ENCODE results near the gene LARP1.
"Not testable (repeated sequence)": the region's sequence is repeated elsewhere in the genome, so short reads cannot be mapped to it uniquely, and the experiment has no call there.

The LARP1 gene

DNA sequence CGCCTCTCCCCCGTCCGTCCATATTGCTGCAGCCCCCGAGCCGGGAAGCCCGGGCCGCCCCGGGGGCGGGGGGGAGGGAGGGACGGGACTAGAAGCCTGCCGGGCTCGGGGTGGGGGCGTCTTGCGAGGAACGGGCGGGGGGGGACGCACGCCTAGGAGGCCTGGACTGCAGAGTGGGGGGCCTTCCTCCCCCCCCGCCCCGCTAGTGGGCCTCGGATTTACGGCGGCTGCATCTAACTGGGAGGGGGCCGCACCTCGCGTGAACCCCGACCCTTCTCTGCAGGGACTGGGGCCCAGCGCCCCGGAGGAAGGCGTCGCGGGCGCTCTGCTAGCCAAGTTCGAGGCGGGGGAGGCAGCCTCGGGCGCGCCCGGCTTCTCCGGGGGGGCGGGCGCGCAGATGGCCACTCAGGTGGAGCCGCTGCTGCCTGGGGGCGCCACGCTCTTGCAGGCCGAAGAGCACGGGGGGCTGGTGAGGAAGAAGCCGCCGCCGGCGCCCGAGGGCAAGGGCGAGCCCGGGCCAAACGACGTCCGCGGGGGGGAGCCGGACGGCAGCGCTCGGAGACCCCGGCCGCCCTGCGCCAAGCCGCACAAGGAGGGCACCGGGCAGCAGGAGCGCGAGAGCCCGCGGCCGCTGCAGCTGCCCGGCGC, at the start of gene LARP1:
Gene LARP1 (plus strand): TSS at position 17 of the 648 bp plus-strand sequence. CDS start 381 bp downstream, at position 398.
- peak; percentile 64 for DNase-seq (ENCODE audit: low spot score)

DNA sequence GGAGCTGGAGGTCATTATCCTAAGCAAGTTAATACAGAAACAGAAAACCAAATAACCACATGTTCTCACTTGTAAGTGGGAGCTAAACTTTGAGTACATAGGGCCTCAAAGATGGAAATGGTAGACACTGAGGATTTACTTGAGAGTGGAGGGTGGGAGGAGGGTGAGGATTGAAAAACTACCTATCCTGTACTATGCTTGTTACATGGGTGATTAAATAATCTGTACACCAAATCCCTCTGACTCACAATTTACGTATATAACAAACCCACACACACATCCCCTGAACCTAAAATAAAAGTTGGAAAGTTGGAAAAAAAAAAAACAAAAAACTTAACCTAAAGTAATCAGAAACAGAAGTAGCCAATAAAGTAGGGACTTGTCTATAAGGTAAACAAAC, 48.8 kb upstream of the LARP1 start:
- no peak for DNase-seq (ENCODE audit: low spot score)

DNA sequence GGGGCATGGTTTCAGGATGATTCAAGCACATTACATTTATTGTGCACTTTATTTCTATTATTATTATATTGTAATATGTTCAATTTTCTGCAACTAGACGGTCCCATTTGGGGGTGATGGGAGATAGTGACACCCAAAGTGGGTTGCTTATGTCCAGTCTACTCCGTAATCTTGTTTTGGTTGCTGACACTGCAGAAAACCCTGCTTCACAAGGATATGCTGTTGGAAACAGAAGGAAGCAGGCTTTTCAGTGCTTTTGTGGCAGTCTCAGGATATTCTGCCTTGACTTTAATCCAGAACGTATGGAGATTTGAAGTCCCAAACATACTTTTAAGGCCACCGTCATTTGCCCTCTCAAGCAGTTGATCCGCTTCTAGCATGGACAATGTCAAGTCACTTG, 47.5 kb upstream of the LARP1 start:
- no peak for DNase-seq (ENCODE audit: low spot score)

GRCh38 chr5:154708207-154708606, 47.0 kb upstream of the LARP1 start:
- no peak for DNase-seq (ENCODE audit: low spot score)

- DNase-seq (ENCODE audit: low spot score), result no peak
Measured at GRCh38 chr5:154708846-154709245, 46.3 kb upstream of the LARP1 start.

GRCh38 chr5:154709368-154710305, 45.5 kb upstream of the LARP1 start:
- no peak for DNase-seq (ENCODE audit: low spot score)

GRCh38 chr5:154712518-154713437, 42.4 kb upstream of the LARP1 start:
- DNase-seq (ENCODE audit: low spot score), result no peak

DNA sequence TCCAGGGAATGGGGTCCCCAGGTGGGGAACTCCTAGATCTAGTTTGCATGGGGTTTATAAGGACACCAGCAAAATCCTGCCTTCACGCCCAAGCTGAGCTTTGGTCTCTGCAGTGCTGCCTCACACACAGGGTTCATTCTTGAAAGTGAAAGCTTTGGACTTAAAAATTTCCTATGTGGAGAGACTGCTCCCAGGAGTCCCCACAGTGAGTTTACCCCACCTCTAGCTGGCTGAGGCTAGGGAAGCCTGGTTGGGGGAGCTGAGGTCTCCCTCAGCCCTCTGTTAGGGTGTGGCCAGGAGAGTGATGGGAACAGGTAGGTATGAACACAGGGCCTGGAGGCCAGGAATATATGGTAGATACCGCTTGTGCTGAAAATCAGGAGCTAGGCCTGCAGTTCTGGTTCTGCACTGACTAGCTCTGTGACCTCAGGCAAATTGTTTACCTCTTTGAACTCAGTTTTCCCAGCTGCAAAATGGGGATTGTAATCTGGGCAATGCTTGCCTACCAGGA, 41.5 kb upstream of the LARP1 start:
- no peak for DNase-seq (ENCODE audit: low spot score)

DNA sequence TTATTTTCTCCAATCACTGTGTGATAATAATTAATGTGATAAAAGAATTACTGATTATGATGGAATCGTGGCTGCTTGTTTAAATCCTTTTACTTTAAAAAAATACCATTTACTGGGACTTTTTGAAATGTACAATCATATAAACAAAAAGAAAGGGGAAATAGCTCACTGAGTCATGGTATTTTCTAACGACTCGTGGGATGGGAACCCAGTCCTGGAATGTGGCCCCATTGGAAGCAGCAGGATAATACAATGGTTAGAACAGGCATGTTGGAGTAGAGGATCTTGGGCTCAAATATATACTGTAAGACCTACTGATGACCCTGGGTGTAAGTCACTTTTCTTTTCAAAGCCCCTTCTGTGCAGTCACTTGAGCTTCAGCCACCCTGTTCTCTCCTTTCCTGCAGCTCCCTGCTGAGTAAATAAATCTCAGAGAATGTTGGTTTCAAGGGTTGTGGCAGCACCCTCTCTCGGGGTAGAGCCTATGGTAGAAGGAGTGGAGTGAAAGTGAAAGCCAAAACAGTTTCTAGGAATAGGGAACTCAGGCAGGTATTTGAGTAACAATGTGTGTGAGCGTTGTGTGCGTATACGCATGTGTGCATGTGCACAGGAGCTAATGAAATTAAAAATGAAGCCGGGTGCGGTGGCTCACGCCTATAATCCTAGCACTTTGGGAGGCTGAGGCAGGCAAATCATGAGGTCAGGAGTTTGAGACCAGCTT, 40.8 kb upstream of the LARP1 start:
- peak; percentile 61 for DNase-seq (ENCODE audit: low spot score)

- no peak for DNase-seq (ENCODE audit: low spot score)
Measured at GRCh38 chr5:154721481-154722058, 33.6 kb upstream of the LARP1 start.

- DNase-seq (ENCODE audit: low spot score), result no peak
Measured at GRCh38 chr5:154722097-154722496, 33.1 kb upstream of the LARP1 start.

GRCh38 chr5:154722936-154723335, 32.2 kb upstream of the LARP1 start:
- DNase-seq (ENCODE audit: low spot score), result no peak

DNA sequence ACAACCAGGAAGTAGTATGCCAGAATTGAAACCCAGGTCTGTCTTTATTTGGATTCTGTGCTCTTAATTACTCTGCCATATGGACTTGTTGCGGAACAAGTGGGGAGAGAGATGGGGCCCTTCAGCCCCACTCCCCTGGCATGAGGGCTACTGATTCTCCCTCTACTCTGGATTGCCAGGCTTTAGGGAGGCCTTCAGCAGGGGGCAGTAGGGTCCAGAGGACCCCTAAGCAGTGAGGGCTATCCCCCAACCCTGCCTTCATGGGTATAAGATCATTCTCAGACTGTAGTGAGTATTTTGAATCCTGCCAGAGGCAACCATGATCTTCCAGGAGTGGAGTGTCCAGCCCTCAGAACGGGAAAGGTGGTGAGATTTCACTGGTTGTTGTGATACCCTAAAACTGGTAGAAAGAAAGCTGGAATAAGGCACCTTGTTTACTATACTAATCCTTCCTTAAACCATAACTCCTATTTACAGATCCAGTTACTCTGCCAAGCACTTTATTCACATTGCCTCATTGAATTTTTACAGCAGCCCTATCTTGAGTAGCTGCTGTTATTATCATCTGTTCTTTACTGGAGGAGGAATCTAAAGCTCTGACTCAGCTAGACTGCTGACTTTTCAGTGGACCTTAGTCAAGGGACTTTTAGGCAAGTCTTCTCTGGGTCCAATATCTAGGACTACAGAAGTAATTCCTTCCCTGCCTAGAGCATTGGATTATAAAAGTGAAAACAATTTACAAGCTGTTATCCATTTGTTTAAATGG, 31.3 kb upstream of the LARP1 start:
- peak; percentile 62 for DNase-seq (ENCODE audit: low spot score)

GRCh38 chr5:154727361-154727760, 27.8 kb upstream of the LARP1 start:
- DNase-seq (ENCODE audit: low spot score), result no peak

DNA sequence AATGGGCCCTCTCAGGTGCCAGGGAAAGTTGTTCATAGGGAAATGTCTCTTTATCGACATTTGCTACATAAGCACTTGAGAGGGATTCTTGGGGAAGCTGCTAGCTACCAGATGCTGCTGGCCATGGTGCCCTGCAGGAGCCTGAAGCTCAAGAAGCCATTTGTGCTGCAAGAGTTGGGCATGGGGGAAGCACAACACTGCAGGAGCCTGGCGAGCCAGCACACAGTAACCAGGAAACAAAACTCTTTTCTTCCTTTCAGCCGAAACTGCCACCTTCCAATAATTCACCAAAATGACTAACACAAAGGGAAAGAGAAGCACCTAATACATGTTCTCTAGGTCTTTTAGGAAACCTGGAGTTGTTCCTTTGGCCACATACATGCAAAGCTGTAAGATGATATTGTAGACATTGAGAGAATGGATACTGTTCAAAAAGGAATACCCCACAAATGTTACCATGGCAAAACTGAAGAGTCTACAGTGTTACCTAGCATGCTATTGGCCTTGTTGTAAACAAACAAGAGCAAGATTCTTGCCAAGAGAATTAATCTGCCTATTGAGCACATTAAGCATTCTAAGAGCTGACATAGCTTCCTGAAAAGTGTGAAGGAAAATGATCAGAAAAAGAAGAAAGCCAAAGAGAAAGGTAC, 26.1 kb upstream of the LARP1 start:
- no peak for DNase-seq (ENCODE audit: low spot score)

- no peak for DNase-seq (ENCODE audit: low spot score)
Measured at GRCh38 chr5:154729613-154730012, 25.6 kb upstream of the LARP1 start.

GRCh38 chr5:154730761-154731160, 24.4 kb upstream of the LARP1 start:
- not testable (repeated sequence) for DNase-seq (ENCODE audit: low spot score)

DNA sequence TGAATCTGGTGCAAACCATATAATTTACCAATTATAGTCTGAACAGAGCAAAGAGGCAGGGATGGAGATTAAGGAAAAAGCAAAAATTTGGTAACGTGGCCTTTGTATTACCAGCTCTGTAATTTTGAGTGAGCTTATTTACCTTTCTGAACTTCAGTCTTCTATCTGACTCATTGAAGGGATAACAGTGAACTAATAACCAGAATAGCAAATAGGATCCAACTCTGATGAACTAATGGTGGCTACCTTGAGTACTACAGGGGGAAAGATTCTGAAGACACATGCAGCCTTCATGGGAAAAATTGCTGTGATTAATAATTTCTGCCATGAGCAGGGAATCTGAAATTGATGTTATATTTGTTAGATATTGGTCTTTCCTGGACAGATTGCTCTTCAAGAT, 23.0 kb upstream of the LARP1 start:
- DNase-seq (ENCODE audit: low spot score), result no peak

GRCh38 chr5:154734370-154735248, 20.6 kb upstream of the LARP1 start:
- no peak for DNase-seq (ENCODE audit: low spot score)
